NCI-H82 treated with DMSO at 0.1 percent for 48 hours (cell line): ENCODE results near the gene KCNQ1.

Source experiments
- DNase-seq: peaks from one replicate; lab custom pipeline; 2025; ENCODE audit not compliant: unreplicated experiment; lab: John Stamatoyannopoulos, UW

Gene KCNQ1

DNA sequence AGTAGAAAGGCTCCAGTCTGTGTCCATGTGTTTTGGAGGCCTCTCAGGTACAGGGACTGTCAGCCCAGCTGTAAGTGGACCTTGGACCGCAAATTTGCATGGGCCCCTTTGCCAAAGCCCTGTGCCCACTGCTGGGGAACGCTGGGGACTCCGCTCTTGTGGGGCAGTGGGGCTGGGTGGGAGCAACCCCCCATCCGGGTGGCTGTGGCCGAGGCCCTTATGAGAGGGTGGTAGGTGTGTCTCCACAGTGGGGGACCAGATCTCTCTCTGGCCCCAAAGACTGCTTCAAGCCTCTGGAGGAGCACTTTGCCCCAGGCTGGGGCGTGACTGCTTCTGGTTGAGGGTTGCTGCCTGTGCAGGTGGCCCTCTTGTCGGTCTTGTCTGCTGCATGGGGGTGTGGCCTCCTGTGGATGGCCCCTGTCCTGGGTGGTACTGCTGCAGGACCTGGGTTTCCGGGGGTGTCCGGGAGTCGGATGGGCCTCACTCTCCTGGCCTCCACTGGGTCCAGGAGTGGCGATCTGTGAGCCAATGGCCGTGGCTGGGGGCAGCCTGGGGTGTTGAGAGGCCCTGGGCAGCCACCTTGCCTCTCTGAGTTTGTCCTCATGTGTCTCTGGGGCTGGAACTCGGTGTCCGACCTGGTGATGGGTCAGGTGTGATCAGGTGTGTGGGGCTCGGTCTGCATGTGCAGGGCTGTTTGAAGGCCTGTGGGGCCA is 15.9 kb downstream of the KCNQ1 start:
- no peak for DNase-seq

DNA sequence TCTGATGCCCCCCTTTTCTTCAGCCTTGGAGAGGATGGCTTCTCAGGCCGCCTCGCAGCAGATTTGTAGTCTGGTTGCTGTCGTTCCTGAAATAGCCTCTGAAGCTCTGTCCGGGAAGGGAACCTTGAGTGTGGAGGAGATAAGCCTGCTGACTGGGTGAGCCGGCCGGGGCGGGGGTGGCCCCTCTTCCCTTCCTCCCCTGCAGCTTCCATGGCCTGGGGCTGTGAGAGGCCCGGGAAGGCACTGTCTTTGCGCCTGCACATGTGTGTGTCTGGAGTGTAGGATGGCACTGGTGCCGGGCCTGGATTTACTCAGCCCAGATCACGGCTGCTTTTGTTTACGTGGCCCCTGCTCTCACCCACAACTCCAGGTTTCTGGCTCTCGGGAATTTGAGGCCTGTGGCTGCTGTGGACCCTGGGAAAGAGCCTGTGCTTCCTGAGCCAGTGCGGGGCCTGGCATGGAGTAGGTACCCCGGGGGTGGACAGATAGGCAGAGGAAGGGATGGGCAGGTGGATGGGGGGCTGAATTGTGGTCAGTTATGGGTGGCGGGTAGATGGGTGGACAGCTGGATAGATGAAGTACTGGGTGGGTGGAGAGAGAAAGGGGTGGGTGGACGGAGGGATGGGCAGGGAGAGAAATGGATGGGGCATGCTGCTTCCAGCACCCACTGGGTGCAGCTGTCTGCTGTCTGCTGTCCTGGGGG is 16.6 kb downstream of the KCNQ1 start:
- DNase-seq, result no peak

DNA sequence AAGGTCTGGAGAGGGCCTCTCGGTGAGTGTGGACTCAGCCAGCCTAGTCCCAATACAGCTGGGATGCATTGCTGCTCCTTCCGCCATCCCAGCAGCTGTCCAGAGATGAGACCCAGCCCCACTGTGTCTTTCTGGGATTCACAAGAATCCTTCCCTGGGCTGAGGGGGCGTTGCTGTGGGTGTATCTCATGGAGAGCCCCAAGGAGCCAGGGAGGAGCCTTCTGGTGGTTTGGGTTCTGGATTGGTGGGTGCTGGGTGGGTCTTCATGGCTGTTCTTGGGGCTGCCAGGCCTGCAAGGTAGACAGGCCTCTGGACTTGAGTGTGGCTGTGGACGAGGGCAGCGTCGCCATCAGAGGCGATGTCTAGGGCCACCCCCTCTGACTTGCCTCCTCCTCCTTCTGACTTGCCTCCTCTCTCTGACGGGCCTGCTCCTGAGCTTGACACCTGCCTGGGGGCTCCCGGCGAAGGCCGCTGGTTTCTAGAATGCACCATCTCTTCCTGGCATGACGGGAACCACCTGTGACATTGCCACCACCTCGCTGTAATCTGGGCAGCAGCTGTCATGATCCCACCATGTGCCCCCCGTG is 17.2 kb downstream of the KCNQ1 start:
- DNase-seq, result no peak

DNA sequence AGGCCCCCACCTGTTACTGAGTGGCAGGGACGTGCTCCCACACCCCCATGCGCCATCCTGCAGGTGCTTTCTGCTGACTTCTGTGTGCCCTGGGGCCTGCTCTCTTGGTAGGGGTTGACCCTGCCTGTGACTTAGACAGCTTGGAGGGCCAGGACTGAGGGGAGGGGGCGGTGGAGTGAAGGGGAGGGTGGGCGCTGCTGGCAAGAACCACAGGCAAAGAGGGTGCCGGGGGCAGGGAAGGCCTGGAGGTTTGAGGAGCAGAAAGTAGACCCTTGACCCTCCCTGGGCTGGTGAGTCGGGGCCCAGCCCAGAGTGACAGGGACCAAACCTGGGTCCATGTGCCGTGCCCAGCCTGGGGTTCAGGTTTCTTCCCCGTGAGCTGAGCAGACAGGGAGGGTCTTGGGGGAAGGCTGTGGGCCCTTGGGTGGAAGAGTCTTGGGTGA is 17.8 kb downstream of the KCNQ1 start:
- no peak for DNase-seq

DNA sequence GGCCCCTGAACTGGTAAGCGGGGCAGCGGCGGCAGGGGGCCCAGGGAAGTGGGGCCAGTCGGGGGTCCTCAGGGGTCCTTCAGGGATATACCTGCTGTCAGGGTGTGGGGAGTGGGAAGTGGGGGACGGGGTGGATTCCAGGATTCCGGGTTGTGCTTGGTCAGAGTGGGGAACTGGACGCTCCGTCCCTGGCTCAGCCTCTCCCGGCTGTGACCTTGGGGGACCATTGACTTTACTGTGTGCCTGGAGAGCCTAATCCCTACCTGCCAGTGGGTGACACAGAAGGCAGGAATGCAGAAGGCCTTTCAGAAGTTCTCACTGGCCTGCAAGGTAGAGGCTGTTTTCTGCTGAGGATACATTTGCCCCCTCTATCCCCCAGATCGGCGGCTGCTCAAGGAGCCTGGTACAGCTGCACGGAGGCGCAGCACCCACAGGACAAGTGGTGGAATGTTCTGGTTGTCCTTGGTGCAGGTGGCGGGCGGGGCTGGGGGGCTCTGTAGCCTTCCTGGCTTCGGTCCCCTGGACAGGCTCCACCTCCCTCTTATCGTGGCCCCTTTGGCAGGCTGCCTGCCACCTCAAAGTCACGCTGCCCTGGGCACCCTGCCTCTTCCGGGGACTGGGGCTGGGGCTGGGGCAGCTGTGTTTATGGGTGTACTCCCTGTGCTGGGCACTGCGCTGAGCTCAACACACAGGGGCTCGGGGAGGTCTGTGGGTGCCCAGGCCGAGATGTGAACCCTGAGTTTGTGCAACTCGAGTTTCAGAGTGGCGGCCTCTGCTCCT is 18.4 kb downstream of the KCNQ1 start:
- no peak for DNase-seq

DNA sequence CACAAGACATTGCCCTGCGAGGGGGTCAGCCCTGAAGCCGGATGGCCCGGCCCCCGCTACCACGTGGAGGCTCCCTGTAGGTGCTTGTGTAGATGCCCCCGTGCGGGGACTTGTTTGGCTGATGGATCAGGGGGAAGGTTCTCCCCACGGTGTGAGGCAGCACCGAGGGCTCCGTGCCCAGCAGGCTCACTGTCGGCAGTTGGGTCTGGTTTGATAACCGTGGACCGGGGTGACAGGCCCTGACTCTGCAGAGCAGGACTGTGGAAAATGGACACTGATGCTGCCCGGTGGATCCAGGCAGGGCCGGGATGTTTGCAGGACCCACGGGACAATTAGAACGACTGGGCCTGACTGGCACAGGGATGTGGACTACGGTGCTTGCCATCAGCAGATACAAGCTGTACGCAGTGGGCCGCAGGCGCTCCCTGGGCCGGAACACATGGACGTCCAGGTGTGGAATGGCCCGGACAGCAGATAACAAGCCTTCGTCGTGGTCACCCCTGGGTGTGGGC is 19.0 kb downstream of the KCNQ1 start:
- DNase-seq, result no peak

DNA sequence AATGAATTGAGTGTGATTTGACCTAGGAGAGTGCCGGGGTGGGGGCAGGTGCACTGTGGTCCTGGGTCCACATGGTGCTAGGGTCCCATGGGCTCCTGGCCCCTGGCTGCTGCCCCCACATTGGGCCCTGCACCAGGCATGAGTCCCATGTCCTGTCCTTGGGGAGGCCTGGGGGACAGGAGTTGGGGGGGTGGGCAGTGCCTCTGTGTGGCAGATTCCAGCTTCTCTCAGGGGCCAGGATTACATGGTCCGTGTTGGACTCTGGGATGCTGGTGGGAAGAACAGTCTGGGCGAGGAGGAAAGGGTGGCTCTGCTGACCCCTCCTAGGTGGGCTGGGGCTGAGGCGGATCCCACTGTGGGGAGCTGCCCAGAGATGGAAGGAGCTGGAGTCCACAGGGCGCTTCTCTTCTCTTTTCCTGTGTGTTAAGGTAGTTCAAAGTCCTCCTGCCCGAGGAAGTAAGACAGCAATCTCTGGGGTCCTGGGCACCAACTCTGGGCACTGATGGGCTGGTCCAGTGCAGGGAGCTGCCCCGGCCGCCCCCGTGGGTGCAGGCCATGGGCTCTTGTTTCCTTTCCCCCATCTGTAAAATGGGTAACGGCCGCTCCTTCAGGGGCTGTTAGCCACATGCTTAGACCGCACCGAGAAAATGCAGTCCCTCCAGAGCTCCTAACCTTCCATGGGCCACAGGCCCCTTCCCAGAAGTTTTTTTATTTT is 19.8 kb downstream of the KCNQ1 start:
- no peak for DNase-seq

DNA sequence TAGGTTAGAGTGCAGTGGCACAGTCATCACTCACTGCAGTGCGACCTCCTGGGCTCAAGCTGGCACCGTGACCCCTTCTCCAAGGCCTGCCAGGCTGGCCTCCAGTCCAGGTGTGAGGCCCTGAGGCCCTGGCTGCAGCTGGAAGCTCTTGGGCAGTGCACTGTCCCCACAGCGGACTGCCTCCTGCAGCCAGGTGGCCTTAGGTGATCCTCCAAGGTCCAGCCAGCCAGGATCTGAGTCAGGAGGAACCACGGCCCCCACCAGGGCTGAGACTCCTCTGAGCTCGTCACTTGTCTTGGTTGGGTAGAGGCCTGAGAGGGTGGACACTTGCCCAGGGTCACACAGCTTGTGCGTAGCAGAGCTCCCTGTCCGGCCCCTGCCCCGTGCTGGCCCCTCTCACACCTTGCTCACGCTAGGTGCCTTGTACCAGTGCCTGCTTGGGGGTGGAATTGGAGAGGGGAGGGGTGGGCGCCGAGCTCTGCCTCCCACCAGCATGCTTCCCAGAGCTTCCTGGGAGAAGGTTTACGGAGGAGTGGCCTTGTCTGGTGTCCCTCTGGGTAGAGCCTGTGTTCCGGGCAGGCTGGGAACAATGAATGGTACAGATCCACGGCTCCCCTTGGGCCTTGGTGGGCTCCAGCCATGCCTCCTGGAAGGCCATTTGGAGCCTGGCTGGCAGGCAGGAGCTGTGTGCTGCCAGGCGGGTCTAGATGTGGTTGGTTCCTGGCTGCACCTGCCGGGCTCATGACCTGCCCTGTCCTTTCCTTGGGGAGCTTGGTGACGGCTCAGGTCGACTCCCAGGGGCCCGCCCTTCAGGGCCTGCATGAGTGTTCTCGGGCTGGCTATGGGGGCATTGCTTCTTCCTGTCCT is 20.6 kb downstream of the KCNQ1 start:
- no peak for DNase-seq

DNA sequence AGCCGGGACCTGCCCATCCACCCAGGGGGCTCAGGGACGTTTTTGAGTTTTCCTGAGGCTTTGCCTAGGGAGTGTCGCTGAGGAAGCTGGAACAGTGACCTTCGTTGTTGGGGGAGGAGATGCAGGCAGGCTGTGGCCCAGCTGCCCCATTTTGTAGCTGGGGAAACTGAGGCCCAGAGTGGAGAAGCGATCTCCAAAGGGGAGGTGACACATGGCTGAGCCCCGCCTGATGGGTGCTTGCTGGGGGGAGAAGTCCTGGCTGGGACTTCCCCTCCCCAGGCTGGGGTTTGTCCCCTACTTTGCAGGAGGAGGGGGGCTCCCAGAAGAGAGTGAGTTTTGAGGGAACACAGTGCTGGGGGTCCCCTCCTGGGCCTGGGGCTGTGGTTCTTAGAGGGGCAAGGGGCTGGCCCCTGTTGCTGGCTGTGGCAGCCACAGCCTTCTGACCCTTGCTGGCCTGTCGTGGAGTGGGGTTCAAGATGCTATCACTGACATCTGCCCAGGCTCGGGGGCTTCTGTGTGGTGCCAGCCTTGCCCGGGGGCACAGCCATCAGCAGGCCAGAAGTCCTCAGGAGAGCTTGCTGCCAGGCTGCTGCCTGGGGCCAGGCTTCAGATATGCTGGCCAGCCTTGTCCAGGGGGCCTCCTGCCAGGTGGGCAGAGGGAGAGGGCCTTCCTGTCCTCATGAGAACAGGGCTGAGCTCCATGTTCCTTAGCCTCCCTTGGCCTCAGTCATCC is 21.4 kb downstream of the KCNQ1 start:
- no peak for DNase-seq

DNA sequence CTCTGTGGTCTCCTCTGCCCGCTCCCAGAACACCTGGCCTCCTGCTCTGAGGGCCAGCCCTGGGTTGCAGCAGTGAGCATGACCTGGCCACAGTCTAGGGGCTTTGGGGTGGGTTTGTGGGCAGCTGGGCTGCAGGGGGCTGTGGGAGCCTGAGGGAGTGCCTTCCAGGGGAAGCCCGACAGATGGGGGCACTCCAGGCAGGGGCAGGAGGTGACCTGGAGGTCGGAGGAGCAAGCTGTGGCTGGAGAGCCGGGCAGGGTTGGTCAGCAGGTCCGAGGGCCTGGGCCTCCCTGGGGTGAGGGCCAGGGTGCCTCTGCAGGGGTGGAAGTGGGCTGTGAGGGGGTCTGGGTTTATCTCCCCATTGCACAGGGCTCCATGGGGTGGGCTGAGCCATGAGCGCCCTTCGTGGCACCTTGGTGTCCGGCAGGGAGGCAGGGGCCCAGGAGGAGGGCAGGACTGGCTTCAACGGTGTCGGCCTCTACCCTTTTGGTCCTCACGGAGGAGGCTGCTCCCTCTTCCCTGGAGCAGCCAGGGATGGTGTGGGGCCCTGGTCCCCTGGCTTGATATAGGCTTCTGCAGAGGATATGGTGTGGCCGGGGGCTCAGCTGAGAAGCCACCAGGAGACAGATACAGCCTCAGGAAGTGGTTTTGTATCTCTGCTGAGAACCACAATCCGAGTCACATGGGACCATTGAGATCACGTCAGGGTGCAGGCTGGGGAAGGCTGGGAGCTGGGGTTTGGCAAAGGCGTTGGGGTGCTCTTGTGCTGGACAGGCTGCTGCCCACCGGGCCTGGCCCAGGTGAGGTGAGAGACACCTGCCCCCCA is 22.3 kb downstream of the KCNQ1 start:
- DNase-seq, result no peak

DNA sequence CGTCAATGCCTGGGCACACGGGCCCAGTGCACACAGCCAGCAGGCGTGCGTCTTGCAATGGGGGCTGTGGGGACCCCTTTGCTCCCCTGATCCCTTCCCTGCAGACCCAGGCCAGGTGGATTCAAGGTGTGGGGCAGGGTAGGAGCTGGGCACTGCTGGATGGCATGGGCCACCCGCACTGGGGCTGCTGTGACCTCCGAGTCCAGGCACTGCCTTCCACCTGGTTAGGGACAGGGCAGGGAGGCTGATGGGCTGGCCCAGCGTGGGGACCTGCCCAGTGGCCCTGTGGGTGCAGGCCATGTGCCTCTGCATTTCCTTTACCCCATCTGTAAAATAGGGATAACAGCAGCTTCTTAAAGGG is 22.9 kb downstream of the KCNQ1 start:
- DNase-seq, result no peak

DNA sequence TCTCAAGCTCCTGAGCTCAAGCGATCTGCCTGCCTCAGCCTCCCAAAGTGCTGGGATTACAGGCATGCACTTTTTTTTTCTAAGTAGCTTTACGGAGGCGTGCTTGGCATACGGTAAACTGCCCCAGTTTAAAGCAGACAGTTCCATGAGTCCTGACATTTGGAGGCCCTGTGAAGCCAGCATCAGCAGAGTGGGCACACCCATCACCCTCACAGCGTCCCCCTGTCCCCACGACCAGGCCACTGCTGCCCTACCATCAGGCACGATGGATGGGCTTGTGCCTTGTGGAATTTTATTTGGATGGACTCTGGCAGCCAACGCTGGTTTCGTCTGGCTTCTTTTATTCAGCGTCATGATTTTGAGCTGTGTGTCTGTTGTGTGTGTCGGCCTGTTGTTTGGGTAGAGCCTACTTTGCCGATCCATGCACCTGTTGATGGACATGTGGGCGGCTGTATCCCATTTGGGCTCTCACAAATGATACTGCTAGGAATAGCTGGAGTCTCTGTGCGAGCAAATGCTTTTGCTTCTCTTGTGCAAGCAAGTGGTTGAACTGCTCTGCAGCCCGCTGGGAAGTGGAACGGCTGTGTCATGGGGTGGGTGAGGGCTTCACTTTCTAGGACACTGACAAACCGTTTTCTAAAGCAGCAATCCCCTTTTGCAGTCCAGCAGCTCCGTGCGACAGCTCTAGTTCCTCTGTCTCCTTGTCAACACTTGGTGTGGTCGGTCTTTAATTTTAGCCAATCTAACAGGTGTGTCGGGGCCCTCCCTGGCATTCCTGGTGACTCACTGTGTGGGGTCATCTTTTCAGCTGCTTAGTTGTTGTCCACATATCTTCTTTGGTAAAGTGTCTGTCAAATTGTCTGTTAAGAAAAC is 23.8 kb downstream of the KCNQ1 start:
- DNase-seq, result no peak

DNA sequence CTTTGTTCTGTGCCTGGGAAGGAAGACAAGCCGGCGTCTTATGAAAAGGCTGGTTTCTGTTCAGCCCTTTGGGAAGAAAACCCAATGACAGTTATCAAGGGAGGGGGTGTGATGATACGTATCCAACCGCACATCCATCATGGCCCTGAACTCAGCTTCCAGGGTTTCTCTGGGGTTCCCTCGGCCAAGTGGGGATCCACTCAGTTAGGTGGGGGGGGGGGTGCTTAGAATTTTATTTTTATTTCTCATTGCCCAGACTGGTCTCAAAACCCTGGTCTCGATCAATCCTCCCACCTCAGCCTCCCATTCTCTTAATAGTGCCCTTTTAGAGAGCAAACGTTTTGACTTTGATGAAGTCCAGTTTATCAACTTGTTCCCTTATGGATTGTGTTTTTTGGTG is 25.7 kb downstream of the KCNQ1 start:
- no peak for DNase-seq

DNA sequence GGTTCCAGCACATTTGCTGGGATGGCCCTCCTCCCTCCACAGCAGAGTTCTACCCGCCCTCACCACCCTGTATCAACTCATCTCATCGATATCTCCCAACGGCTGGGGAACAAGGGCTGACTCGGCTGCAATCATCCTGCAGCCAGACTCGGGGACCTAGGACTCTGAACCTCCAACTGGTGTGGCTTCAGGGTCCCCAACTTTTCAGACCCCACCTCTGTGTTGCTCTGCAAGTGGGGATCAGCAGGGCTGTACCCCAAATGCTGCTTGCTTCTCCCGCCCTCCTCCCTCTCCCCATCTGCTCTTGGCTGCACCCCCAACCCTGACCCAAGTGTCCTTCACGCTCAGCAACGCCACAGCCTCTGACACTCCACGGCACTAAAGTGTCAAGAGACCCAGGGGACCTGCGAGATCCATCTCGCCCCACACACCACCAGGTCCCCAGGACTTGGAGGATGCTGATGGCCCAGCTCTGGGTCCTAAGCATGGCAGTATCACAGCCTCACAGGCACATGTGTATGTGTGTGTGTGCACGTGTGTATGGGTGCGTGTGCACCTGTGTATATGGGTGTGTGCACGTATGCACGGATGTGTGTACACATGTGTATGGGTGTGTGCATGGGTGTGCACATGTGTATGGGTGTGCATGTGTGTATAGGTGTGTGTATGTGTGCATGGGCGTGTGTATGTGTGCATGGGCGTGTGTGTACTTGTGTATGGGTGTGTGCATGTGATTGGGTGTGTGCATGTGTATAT is 26.4 kb downstream of the KCNQ1 start:
- no peak for DNase-seq

DNA sequence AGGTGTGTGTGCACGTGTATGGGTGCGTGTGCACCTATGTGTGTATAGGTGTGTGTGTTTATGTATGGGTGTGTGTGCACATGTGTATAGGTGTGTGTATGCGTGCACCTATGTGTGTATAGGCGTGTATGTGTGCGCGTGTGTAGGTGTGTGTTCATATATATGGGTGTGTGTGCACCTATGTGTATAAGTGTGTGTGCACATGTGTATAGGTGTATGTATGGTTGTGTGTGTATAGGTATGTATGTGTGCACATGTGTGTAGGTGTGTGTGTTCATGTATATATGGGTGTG is 26.9 kb downstream of the KCNQ1 start:
- no peak for DNase-seq

DNA sequence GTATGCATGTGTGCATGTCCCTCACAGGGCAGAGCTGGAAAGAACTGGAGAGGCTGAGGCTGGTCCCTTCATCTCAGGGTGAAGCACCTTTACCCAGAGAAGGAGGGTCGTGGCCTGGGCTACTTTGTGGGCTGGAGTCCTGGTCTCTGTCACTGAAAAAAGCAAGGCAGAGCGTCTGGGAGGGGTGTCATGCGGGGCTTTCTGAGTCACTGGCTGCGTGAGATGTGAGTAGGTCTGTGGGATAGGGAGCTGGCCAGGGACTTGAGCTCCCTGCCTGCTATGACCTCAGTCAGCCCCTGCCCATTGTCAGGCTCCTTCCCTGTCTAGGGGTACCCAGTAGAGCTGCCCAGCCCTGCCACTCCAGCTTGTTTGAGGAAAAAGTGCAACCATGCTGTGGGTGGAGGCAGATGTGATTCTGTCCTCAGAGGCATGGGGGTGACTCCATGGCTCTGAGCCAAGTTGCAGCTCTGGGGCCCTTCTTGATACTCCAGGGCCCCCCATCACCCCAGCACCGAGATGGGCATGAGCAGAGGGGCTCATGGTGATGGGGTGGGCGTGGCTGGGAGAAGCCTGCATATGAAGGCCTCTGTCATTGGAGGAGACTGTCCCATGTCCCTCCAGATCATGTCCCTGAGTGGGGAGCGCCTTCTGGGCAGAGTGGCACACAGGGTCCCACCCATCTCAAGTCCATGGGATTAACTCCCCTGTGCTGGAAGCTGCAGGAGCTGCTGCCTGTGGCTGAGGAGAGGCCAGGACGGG is 27.8 kb downstream of the KCNQ1 start:
- DNase-seq, result no peak
